GM21367 (cell line): Measurements from ENCODE around the gene KLHL41.
"Not testable (repeated sequence)": the region's sequence is repeated elsewhere in the genome, so short reads cannot be mapped to it uniquely, and the experiment has no call there.

Experiments
- ATAC-seq: cut with Tn5 transposase; IDR thresholded peaks from one replicate; pipeline ENCODE4 v1.9.1; 2021; ENCODE audit not compliant: unreplicated experiment

Gene KLHL41

GRCh38 chr2:169507698-169508097, 1.8 kb upstream of the KLHL41 start:
- no peak for ATAC-seq

DNA sequence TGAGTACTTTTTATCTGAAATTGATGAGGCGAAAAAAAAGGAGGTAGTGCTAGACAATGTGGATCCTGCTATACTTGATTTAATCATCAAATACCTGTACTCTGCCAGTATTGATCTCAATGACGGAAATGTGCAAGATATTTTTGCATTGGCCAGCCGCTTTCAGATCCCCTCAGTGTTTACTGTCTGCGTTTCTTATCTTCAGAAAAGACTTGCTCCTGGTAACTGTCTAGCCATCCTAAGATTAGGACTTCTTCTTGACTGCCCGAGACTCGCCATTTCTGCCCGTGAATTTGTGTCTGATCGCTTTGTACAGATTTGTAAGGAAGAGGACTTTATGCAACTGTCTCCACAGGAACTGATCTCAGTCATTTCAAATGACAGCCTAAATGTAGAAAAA, 453 bp downstream of the KLHL41 start:
- ATAC-seq, result no peak

DNA sequence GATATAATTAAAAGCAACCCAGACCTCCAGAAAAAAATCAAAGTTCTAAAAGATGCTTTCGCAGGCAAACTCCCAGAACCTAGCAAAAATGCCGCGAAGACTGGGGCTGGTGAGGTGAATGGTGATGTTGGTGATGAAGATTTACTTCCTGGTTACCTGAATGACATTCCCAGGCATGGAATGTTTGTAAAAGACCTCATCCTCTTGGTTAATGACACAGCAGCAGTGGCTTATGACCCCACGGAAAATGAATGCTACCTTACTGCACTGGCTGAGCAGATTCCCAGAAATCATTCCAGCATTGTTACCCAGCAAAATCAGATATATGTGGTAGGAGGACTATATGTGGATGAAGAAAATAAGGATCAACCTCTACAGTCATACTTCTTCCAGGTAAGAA, 994 bp downstream of the KLHL41 start:
- no peak for ATAC-seq

GRCh38 chr2:169511818-169512217, 2.3 kb downstream of the KLHL41 start:
- ATAC-seq, result no peak

GRCh38 chr2:169512525-169512924, 3.0 kb downstream of the KLHL41 start:
- no peak for ATAC-seq

- no peak for ATAC-seq
Observed at GRCh38 chr2:169513094-169513493, 3.6 kb downstream of the KLHL41 start.

- no peak for ATAC-seq
Observed at GRCh38 chr2:169513926-169514325, 4.4 kb downstream of the KLHL41 start.

- ATAC-seq, result not testable (repeated sequence)
Observed at GRCh38 chr2:169514758-169515157, 5.3 kb downstream of the KLHL41 start.

DNA sequence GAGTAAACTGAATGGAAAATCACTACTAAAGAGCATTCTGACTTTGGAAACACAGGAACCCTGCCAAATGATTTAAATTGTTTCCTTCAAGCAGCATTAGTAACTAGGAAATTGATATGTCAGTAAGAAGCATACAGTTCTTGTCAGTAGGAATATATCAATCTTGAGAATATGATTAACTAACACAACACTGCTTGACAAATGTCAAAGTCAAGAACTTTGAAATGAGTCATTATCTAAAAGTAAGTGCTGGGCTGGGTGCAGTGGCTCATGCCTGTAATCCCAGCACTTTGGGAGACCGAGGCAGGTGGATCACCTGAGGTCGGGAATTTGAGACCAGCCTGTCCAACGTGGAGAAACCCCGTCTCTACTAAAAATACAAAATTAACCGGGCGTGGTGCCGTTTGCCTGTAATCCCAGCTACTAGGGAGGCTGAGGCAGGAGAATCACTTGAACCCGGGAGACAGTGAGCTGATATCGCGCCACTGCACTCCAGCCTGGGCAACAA, 7.0 kb downstream of the KLHL41 start:
- not testable (repeated sequence) for ATAC-seq

GRCh38 chr2:169520896-169521295, 11.4 kb downstream of the KLHL41 start:
- ATAC-seq, result no peak

GRCh38 chr2:169523681-169524080, 14.2 kb downstream of the KLHL41 start:
- no peak for ATAC-seq

DNA sequence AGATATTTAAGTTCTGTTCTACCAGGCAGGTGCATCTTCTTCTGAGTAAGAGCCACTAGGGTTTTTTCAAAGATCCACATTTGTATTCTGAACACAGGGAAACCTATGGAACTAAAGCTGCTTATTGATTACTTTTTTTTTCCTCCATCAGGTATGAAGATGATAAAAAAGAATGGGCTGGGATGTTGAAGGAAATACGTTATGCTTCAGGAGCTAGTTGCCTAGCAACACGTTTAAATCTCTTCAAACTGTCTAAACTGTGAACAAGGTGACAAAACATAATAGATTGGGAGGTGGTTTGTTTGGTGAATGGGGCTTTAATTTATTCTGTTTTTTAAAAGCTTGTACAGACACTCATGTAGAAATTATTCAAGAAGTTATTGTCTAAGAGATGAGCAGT, 15.9 kb downstream of the KLHL41 start:
- no peak for ATAC-seq

- ATAC-seq, result no peak
Observed at GRCh38 chr2:169526451-169526850, 16.9 kb downstream of the KLHL41 start.

GRCh38 chr2:169528271-169528701, 18.8 kb downstream of the KLHL41 start:
- ATAC-seq, result peak; percentile 90

DNA sequence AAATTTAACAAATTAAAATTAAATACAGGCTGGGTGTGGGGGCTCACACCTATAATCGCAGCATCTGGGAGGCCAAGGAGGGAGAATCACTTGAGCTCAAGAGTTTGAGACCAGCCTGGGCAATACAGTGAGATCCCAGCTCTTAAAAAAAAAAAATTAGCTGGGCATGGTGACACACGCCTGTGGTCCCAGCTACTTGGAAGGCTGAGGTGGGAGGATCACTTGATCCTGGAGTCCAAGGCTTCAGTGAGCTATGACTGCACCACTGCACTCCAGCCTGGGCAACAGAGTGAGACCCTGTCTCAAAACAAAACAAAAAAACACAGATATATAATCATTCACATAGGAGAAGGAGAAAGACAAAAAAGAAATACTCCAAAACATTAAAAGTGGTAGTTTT, 30.0 kb downstream of the KLHL41 start:
- ATAC-seq, result not testable (repeated sequence)

- no peak for ATAC-seq
Observed at GRCh38 chr2:169540146-169540545, 30.6 kb downstream of the KLHL41 start.

DNA sequence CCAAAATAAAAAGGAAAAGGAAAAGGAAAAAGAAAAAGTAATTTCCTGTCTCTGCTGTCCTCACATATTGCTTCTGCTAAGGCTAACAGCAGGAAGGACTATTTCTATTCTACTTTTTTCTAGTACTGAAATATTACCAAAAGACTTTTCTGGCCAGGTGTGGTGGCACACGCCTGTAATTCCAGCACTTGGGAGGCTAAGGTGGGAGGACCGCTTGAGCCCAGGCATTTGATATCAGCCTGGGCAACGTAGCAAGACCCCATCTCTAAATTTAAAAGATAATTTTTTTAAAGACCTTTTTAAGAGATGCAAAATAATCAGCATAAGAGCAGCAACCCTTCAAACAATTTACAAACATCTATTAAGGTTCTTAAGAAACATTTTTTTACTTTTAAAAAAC, 32.9 kb downstream of the KLHL41 start:
- no peak for ATAC-seq

DNA sequence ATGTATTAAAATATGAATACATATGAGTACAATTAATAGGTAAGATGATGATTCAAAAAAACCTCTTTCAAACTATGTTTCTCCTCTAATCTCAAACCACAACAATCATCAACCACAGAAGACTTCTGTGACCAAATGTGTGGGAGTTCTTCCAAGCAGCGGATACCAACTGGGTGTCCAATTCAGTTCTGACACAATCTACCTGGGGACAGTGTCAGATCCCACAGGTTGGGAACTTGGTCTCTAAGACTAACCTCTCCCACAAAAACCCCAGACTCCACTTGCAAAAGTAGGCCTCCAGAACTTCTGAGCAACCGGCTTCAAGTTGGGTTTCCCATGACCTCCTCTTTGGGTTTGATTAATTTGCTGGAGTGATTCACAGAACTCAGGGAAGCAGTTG, 37.3 kb downstream of the KLHL41 start:
- ATAC-seq, result no peak

- ATAC-seq, result no peak
Observed at GRCh38 chr2:169561364-169561763, 51.9 kb downstream of the KLHL41 start.

GRCh38 chr2:169562084-169562483, 52.6 kb downstream of the KLHL41 start:
- ATAC-seq, result not testable (repeated sequence)

DNA sequence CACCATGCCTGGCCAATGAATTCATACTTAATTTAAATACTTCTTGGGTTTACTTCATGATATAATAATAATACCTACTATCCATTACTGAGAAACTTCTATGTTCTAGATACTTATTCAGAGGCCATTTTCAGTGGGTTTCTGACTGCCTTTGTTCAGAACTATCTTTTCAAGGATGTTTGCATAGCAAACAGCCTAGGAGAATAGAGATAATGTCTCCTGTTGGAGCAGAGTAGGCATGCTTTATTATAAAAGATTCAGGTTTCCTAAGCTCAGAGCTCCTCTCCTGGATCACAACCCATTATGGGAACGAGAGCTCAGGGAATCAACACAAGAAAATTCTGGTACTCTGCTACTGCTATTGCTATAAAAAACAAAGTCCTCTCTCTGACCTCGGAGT, 53.0 kb downstream of the KLHL41 start:
- no peak for ATAC-seq

DNA sequence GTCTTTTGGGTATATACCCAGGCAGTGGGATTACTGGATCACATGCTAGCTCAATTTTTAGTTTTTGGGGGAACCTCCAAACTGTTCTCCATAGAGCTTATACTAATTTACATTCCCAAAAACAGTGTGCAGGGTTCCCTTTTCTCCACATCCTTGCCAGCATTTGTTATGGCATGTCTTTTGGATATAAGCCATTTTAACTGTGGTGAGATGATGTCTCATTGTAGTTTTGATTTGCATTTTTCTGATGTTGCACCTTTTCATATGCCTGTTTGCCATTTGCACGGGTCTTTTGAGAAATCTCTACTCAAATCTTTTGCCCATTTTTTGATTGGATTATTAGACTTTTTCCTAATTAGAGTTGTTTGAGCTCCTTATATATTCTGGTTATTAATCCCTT, 56.2 kb downstream of the KLHL41 start:
- ATAC-seq, result no peak

DNA sequence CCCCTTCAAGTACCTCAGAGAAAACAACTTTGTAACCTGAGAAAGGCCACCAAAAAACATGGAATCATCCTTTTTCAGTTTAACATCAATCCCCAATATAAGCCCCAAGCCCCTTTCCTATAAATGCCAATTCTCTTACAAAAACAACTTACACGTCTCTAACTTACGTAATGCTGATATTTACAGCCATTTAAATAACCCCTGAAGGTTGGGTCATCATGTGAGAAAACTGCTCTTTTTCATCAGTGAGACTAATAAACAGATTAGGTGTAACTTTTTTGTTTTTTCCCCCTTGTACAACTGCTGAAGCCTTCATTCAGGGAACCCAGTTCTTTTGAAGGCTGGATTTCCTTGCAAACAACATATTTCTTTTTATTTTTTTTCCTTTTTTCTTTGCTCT, 60.4 kb downstream of the KLHL41 start:
- ATAC-seq, result no peak

GRCh38 chr2:169570752-169571151, 61.2 kb downstream of the KLHL41 start:
- ATAC-seq, result not testable (repeated sequence)
